Measurements from ENCODE around the gene RALGPS1.

The RALGPS1 gene

GRCh38 chr9:127084076-127085039 is 169.8 kb downstream of the RALGPS1 start:
- DNase-seq, result no peak

DNA sequence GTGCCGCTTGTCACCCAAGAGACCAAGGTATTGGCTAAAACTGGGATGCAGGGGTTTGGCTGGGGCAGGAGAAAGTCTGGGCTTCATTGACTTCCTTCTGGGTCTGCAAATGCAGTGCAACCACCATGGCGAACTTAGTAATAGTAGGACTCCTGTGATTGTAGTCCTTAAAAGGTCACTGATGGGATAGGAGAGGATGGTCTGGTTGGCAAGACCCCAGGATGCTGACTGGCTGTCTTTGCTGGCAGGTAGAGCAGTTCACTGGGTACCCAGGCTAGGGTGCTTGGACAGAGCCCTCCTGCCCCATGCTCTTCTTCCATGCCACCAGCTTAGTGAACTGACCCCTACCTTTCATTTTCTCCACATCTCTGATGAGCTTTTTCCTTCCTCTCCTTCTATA is 170.6 kb downstream of the RALGPS1 start:
- DNase-seq, result no peak

DNA sequence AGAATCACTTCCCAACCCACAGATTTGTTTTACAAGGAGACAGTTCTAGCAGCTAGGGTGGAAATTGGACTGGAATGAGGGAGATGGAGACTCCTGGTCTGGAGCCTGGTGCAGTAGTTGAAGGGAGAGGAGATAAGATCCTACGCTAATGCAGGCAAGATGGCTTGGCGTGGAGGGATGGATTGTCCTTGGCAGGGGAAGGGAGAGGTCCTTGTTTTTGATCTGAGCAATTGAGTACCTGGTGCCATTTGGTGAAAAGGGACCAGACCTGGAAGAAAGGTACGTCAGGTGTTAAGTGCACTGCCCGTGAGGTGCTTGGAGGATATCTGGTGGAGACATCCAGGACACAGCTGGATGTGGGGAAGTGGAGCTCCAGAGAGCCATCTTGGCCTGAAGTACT is 172.2 kb downstream of the RALGPS1 start:
- no peak for DNase-seq

DNA sequence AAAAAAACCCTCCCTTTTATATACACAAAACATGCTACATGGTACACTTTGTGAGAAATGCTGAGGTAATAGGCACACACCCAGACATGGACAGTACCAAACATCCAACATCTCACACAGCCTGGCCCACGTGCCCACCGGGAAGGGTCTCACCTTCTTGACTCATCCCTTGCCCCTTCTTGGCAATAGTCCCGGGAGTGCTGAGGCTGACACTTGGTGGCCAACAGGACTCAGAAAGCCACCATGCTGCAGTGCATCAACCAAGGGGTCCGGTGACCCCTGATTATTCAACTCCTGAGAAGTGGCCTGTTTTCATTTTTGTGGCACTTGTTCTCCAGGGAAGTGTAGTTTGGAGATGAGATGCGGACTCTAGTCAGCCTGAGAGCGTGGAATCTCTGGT is 172.8 kb downstream of the RALGPS1 start:
- no peak for DNase-seq

GRCh38 chr9:127087836-127088235 is 173.3 kb downstream of the RALGPS1 start:
- no peak for DNase-seq

DNA sequence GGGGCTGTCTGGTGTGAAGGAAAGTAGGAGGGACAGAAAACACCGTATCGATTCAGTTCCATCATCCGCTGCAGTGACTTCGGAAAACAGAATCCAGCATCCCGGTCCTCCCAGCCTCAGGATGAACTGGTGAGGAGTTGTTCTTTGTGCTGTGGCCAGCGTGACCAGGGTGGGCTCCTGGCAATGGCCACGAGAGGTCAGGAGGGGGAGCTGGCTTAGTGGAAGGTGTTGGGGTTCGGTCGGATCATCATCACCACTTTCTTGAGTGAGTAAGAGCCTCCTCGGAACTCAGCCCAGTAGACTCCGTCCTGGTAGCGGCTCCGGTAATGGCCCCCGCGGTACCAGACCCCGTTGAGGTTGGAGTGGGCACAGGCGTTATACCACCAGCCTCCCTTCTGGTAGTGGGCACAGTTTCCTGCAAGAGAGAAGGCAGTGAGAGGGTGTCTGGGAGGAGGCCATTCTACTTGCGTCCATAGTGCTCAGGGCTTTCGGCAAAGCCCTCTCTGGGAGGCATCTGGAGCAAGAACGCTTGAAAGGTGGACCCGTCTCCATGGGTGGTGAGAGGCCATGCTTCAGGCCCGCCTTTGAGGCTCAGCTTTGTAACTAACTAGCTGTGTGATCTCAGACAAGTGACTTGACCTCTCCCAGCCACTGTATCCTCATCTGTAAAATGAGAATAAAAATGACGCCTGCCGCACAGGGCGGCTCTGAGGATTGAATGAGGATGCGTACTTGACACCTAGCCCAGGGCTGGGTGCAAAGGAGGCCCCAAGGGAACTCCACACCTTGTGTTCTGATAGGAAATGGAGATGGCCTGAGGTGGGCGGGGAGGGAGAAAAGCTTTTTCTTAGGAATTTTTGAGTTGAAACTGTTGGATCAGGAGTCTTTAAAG is 174.4 kb downstream of the RALGPS1 start:
- DNase-seq, result no peak

- no peak for DNase-seq
Measured at GRCh38 chr9:127089631-127090081, 175.1 kb downstream of the RALGPS1 start.

GRCh38 chr9:127090341-127090985 is 175.9 kb downstream of the RALGPS1 start:
- DNase-seq, result no peak

DNA sequence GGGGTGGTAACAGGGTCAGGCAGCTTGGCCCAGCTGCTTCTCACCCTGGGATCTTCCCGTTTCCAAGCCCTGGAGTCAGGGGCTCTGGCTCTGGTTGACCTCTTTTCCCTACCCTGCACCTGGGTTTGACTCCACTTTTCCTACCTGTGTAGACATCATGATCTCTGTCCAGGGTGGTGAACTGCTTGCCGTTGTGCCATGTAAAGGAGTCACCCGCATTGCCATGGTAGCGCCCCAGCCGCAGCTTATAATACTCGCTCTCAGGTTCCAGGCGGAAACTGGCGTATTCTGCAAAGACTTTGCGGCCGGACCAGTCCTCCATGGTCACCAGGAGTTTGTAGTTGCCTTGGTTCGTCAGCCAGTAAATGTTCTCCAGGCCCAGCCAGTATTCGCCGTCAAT is 176.9 kb downstream of the RALGPS1 start:
- no peak for DNase-seq

DNA sequence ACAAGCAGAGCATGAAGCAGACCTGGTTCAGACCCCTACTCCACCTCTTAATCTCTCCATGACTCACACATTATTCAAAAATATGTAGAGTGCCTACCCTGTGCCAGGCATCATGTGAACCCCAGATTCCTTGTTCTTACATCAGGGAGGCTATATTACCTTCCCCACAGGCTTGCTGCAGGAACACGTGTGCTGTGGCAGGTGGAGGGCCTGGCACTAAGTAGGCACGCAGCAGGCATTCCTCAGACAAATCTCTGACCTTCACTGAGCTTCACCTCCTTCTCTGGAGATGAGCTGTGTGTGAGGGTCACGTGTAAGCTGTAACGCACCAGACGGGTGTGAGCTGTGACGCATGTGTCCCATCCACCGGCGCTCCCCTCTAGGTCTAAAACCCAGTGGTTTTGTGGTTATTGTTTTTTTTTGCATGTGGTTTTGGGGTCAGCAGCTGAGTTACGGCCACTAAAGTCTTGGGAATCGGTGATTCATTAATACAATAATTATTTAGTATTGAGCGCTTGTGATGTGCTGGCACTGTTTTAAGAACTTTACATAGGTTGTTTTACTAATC is 177.5 kb downstream of the RALGPS1 start:
- no peak for DNase-seq

GRCh38 chr9:127093319-127094020 is 178.9 kb downstream of the RALGPS1 start:
- DNase-seq, result no peak

DNA sequence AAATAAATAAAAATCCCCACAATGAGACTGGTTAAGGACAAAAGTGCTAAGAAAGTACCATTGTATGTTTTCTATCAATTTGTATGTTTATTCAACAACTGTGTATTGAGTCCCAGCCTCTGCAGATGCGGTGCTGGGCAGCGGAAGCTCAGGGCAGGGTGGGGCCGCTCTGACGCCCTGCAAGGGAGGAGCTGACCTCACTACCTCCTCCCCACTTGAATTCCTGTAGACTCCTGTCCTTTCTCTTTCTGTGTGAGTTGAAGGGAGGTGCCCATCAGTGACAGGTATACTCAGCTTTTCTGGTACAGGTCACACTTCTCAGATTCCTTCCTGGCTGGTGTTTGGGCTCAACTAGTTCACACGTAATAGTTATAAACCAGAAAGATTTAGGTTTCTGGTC is 180.8 kb downstream of the RALGPS1 start:
- DNase-seq, result no peak

DNA sequence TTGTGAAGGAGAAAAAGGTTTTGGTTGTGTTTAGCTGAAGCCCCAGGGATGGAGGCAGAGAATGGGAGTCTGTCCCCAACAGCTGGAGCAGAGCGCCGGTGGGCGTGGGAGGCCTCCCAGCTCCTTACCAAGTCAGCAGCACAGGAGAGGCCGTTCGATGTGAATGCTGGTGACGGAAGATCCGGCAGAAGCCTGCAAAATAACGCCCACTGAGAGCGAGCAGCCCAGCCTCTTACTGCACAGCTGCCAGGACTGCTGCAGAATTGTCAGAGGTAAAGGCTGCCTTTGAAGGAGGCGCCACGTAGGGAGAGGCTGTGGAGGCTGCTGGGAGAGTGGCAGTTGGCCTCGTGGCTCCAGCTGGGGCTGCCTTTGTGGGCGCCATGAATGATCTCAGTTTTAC is 181.6 kb downstream of the RALGPS1 start:
- DNase-seq, result no peak

- DNase-seq, result no peak
Measured at GRCh38 chr9:127097683-127098082, 183.1 kb downstream of the RALGPS1 start.

DNA sequence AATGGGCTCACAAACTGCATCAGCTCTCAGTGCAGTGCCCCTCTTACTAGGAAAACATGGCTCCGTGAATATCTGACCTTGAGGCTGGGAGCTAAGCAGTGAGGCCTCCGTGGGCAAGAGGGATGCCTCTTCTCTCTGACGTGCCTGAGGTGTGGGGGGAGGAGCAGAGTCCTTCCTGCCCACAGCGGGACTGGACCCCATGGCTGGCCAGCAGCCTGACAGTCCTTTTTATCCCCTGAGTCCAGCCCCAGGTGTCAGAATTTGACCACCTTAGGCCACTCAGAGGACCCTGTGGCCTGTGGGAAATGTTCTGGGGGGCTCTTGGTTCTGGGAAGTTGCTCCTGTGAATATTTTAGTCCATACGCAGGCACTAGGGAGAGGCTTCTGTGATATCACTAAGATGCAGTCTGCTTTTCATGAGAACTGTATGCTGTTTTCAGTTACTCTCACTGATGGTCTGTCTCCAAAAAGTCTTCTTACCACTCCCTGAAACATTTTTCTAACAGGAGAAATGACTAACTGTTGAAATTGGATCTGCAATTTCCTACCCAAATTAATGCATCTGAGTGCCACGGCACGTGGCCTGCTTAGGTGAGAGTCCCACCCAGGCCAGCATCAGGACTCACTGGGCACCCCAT is 184.5 kb downstream of the RALGPS1 start:
- DNase-seq, result no peak

GRCh38 chr9:127099664-127100063 is 185.1 kb downstream of the RALGPS1 start:
- no peak for DNase-seq

DNA sequence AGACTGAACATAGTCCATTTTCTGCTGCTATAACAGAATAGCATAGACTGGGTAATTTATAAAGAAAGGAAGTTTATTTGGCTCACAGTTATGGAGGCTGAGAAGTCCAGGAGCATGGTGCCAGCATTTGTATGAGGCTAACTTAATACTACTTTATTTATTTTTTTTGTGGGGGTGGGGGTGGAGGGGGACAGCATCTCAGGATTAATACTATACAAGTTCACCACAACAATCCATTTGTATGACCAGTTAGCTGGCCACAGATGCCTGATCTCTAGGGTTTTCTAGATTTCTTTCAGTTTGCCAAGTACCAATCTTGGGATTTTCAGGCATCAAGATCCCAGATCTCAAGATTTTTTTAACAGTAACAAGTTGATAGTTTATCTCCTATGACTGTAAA is 187.6 kb downstream of the RALGPS1 start:
- no peak for DNase-seq

DNA sequence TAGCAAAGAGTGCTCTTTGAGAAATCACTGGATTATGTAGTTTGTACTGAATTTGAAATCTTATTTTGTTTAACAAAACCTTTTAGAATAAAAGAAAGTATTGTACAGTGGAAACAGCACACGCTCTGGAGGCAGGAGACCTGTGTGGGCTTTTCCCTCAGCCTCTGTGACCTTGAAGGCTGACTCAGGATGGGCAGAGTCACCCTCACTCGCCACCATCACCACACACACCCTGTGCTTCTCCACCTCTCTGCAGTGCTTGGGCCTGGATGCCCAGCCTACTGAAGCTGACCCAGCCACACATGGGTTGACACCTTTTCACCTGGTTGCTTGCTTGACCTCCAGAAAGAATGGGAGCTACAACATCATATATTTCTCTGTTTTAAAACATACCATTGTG is 188.2 kb downstream of the RALGPS1 start:
- DNase-seq, result no peak

- DNase-seq, result no peak
Measured at GRCh38 chr9:127104581-127105311, 190.2 kb downstream of the RALGPS1 start.

- DNase-seq, result no peak
Measured at GRCh38 chr9:127105805-127106465, 191.4 kb downstream of the RALGPS1 start.

Data from activated T-cell treated with anti-CD3 and anti-CD28 coated beads for 4 hours (primary cell).